IMR-90 (cell line): Measurements from ENCODE around the gene GGPS1. TPM values are rescaled to one million over a fixed set of nuclear protein-coding genes. Genes with fewer than 3 reads are reported as not detected.

ENCODE experiments used
- ATAC-seq: fragments of 200-7000 bp; cut with Tn5 transposase; 2 replicates; pipeline ENCODE4 v1.9.1; 2020; ENCODE audit warnings: low read depth, mild to moderate bottlenecking, moderate library complexity
- BruUV-seq: library from RNA; stranded (reverse); fragments of 400-500 nt; replicated peaks from 2 replicates; lab custom pipeline; 2021; lab: Mats Ljungman, UMichigan
- CTCF ChIA-PET: fragments of 300-600 bp; formaldehyde crosslinking; extraction: SDS; loops from one replicate; lab custom pipeline; 2021; ENCODE audit warnings: antibody characterized with exemption; lab: Yijun Ruan, JAX
- POLR2A ChIA-PET: fragments of 300-600 bp; sonication (Branson Sonifier 250); formaldehyde crosslinking; loops from one replicate; lab custom pipeline; 2022; ENCODE audit warnings: antibody characterized with exemption; ENCODE audit not compliant: unreplicated experiment; lab: Charles Lee
- DNase-seq: peaks from one replicate; pipeline ENCODE4 v3.0.0; 2013
- H2AFZ ChIP-seq: replicated peaks from 2 replicates; pipeline ENCODE3; 2013; ENCODE audit warnings: low read length, mild to moderate bottlenecking; ENCODE audit not compliant: poor library complexity
- H2AK5ac ChIP-seq: 2 replicates; pipeline ENCODE4 v1.6.1; 2013; ENCODE audit warnings: low read depth, low read length, inconsistent platforms
- H2AK9ac ChIP-seq: replicated peaks from 2 replicates; pipeline ENCODE3; 2013; ENCODE audit warnings: mild to moderate bottlenecking, low read depth, low read length, moderate library complexity; ENCODE audit not compliant: poor library complexity
- H2BK120ac ChIP-seq: 2 replicates; pipeline ENCODE4 v1.6.1; 2013; ENCODE audit warnings: low read depth, low read length, inconsistent platforms
- H2BK15ac ChIP-seq: 3 replicates; pipeline ENCODE4 v1.6.1; 2013; ENCODE audit warnings: low read depth, low read length, inconsistent platforms
- H2BK20ac ChIP-seq: 2 replicates; pipeline ENCODE4 v1.6.1; 2013; ENCODE audit warnings: low read depth, mild to moderate bottlenecking, inconsistent platforms, low read length, moderate library complexity
- H2BK5ac ChIP-seq: 2 replicates; pipeline ENCODE4 v1.6.1; 2013; ENCODE audit warnings: mild to moderate bottlenecking, low read depth, low read length, inconsistent platforms; ENCODE audit not compliant: poor library complexity, severe bottlenecking
- H3K14ac ChIP-seq: replicated peaks from 2 replicates; pipeline ENCODE4 v1.6.1; 2013; ENCODE audit warnings: low read depth, low read length, inconsistent platforms
- H3K18ac ChIP-seq: 2 replicates; pipeline ENCODE4 v1.6.1; 2013; ENCODE audit warnings: low read depth, low read length, control low read depth
- H3K23ac ChIP-seq: 2 replicates; pipeline ENCODE4 v1.6.1; 2013; ENCODE audit warnings: low read depth, low read length, inconsistent platforms
- H3K27ac ChIP-seq: 2 replicates; pipeline ENCODE4 v1.5.1; 2013; ENCODE audit warnings: mild to moderate bottlenecking, control low read depth, low read length; ENCODE audit not compliant: insufficient read depth
- H3K27me3 ChIP-seq: 2 replicates; pipeline ENCODE4 v1.6.1; 2013; ENCODE audit warnings: low read length; ENCODE audit not compliant: control insufficient read depth, insufficient read depth
- H3K36me3 ChIP-seq: 2 replicates; pipeline ENCODE4 v1.6.1; 2013; ENCODE audit warnings: low read length, mixed read lengths; ENCODE audit not compliant: control insufficient read depth, insufficient read depth
- H3K4ac ChIP-seq: 2 replicates; pipeline ENCODE4 v1.6.1; 2013; ENCODE audit warnings: low read depth, low read length, inconsistent platforms
- H3K4me1 ChIP-seq: 2 replicates; pipeline ENCODE4 v1.6.1; 2013; ENCODE audit warnings: low read length, mixed read lengths; ENCODE audit not compliant: control insufficient read depth, insufficient read depth
- H3K4me2 ChIP-seq: 2 replicates; pipeline ENCODE4 v1.6.1; 2013; ENCODE audit warnings: low read depth, mild to moderate bottlenecking, control low read depth, low read length, moderate library complexity
- H3K4me3 ChIP-seq: 2 replicates; pipeline ENCODE4 v1.5.1; 2013; ENCODE audit warnings: low read depth, mild to moderate bottlenecking, control low read depth, low read length, moderate library complexity; ENCODE audit not compliant: insufficient read depth
- H3K56ac ChIP-seq: 2 replicates; pipeline ENCODE4 v1.6.1; 2013; ENCODE audit warnings: low read length, inconsistent platforms; ENCODE audit not compliant: insufficient read depth; ENCODE audit errors: extremely low read depth
- H3K79me1 ChIP-seq, 2 experiments: 2 replicates each; pipeline ENCODE4 v1.6.1; 2013; ENCODE audit warnings: low read length in 2 of 2, inconsistent platforms in 1 of 2, low read depth in 1 of 2
- H3K9ac ChIP-seq: 2 replicates; pipeline ENCODE4 v1.6.1; 2013; ENCODE audit warnings: low read depth, low read length, control low read depth
- H3K9me1 ChIP-seq: 2 replicates; pipeline ENCODE4 v1.6.1; 2013; ENCODE audit warnings: low read length, inconsistent platforms; ENCODE audit not compliant: insufficient read depth
- H3K9me3 ChIP-seq: 2 replicates; pipeline ENCODE4 v1.6.1; 2013; ENCODE audit warnings: low read length; ENCODE audit not compliant: control insufficient read depth, insufficient read depth
- H4K20me1 ChIP-seq: 2 replicates; pipeline ENCODE4 v1.6.1; 2013; ENCODE audit warnings: low read length, inconsistent platforms; ENCODE audit not compliant: insufficient read depth
- H4K5ac ChIP-seq: 2 replicates; pipeline ENCODE4 v1.6.1; 2013; ENCODE audit warnings: mild to moderate bottlenecking, low read depth, low read length, control low read depth
- H4K8ac ChIP-seq, 2 experiments: 2 replicates each; pipeline ENCODE4 v1.6.1; 2013; ENCODE audit warnings: low read depth in 2 of 2, low read length in 2 of 2, control low read depth in 1 of 2, inconsistent platforms in 1 of 2
- H4K91ac ChIP-seq: 2 replicates; pipeline ENCODE4 v1.6.1; 2013; ENCODE audit warnings: low read depth, low read length, inconsistent platforms; ENCODE audit not compliant: insufficient read depth
- BHLHE40 ChIP-seq: fragments of 150-350 bp; IDR thresholded peaks from 2 replicates; pipeline ENCODE4 v1.6.1; 2016; ENCODE audit warnings: mild to moderate bottlenecking, low read depth, low read length
- CEBPB ChIP-seq: IDR thresholded peaks from 2 replicates; pipeline ENCODE4 v1.6.1; 2012; ENCODE audit warnings: low read depth, low read length, improper control_type of control experiment
- CHD1 ChIP-seq: IDR thresholded peaks from 2 replicates; pipeline ENCODE4 v1.6.1; 2012; ENCODE audit warnings: low read depth, low read length, improper control_type of control experiment
- CTCF ChIP-seq: conservative IDR thresholded peaks from 2 replicates; pipeline ENCODE4 v1.5.1; 2012; ENCODE audit warnings: mild to moderate bottlenecking, low read depth, low read length, improper control_type of control experiment
- FOS ChIP-seq: fragments of 150-350 bp; IDR thresholded peaks from 2 replicates; pipeline ENCODE4 v1.6.1; 2016; ENCODE audit warnings: low read depth, low read length
- MAFK ChIP-seq: IDR thresholded peaks from 2 replicates; pipeline ENCODE4 v1.6.1; 2012; ENCODE audit warnings: low read depth, low read length, improper control_type of control experiment
- MAZ ChIP-seq: IDR thresholded peaks from 2 replicates; pipeline ENCODE4 v1.6.1; 2012; ENCODE audit warnings: low read depth, mild to moderate bottlenecking, low read length, improper control_type of control experiment, moderate library complexity, borderline replicate concordance
- MXI1 ChIP-seq: IDR thresholded peaks from 2 replicates; pipeline ENCODE4 v1.6.1; 2012; ENCODE audit warnings: low read depth, mild to moderate bottlenecking, low read length, moderate library complexity, borderline replicate concordance
- NFE2L2 ChIP-seq: fragments of 150-350 bp; IDR thresholded peaks from 2 replicates; pipeline ENCODE4 v1.6.1; 2016; ENCODE audit warnings: low read depth, mild to moderate bottlenecking, low read length
- POLR2A ChIP-seq: IDR thresholded peaks from 2 replicates; pipeline ENCODE4 v1.6.1; 2012; ENCODE audit warnings: mild to moderate bottlenecking, low read depth, low read length
- RAD21 ChIP-seq: IDR thresholded peaks from 2 replicates; pipeline ENCODE4 v1.6.1; 2012; ENCODE audit warnings: low read length, improper control_type of control experiment
- RCOR1 ChIP-seq: IDR thresholded peaks from 2 replicates; pipeline ENCODE4 v1.6.1; 2012; ENCODE audit warnings: mild to moderate bottlenecking, low read length, improper control_type of control experiment; ENCODE audit not compliant: insufficient replicate concordance
- RFX5 ChIP-seq: IDR thresholded peaks from 2 replicates; pipeline ENCODE4 v1.8.0; 2012; ENCODE audit warnings: low read depth, mild to moderate bottlenecking, low read length, moderate library complexity
- SMC3 ChIP-seq: fragments of 150-350 bp; IDR thresholded peaks from 2 replicates; pipeline ENCODE4 v1.6.1; 2016; ENCODE audit warnings: low read depth, mild to moderate bottlenecking, antibody characterized with exemption, low read length, moderate library complexity
- USF2 ChIP-seq: fragments of 150-350 bp; IDR thresholded peaks from 2 replicates; pipeline ENCODE4 v1.6.1; 2017; ENCODE audit warnings: mild to moderate bottlenecking, antibody characterized with exemption, low read length, low read depth
- WGBS, 2 experiments: methylation state at CpG; one replicate each; pipeline versions ENCODE4 v1.1.5 to v1.1.7; 2013; ENCODE audit warnings: missing lambda C conversion rate in 2 of 2; ENCODE audit not compliant: insufficient read length in 1 of 2; ENCODE audit errors: extremely low coverage in 2 of 2; 5-methylcytosine and 5-hydroxymethylcytosine counted together
- dilution Hi-C: fragments of 300-500 bp; cut with HindIII; formaldehyde crosslinking; loops from one replicate; pipeline ENCODE4 v1.14.3; 2018; ENCODE audit warnings: low sequenced_read_pairs; ENCODE audit not compliant: unreplicated experiment
- in situ Hi-C: fragments of 300-500 bp; cut with MboI; formaldehyde crosslinking; loops from 3 replicates; pipeline ENCODE4 v1.14.3; 2019; ENCODE audit warnings: low sequenced_read_pairs, inconsistent platforms, mixed read lengths
- intact Hi-C: fragments of 100-400 bp; cut with micrococcal nuclease; formaldehyde crosslinking; loops from 2 replicates; pipeline ENCODE4 v1.10.0; 2022
- polyA plus RNA-seq, 3 experiments: library from polyadenylated mRNA; depleted of rRNA; stranded (reverse); fragments of >200 nt; gene quantifications; 2 replicates each; pipeline ENCODE4 v1.2.3, GENCODE V29; 2012; ENCODE audit warnings: low replicate concordance in 1 of 3
- total RNA-seq: library from RNA; depleted of rRNA; stranded (reverse); fragments of >200 nt; gene quantifications from 2 replicates; pipeline ENCODE4 v1.2.3, GENCODE V29; 2012
- TF ChIP-seq, protein P1 (sequence below): fragments of 150-350 bp; IDR thresholded peaks from 2 replicates; pipeline ENCODE4 v1.6.1; 2016; ENCODE audit warnings: low read depth, mild to moderate bottlenecking, low read length, moderate library complexity, borderline replicate concordance

GGPS1 gene
- total and polyA plus RNA-seq, 2 of the 4 experiments (the other 2 are of a cell fraction), result 16.4 to 21.5 TPM

DNA sequence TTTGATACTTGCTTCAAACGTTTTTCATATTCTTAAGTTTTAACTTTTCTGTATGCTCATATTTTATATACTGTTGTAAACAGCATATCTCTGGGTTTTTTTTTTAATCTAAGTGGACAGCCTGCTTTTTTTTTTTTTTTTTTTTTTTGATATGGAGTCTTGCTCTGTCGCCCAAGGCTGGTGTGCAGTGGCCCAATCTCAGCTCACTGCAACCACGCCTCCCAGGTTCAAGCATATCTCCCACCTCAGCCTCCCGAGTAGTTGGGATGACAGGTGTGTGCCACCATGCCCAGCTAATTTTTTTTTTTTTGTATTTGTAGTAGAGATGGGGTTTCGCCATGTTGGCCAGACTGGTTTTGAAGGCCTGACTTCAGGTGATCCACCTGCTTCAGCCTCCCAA lies 40.1 kb downstream of the GGPS1 start:
- Histone ChIP-seq H3K9ac (no peak overlapping the region), H4K8ac (no peak overlapping the region), H3K4me2 (peak overlapping the region; percentile 84; the same call in 1 of the 2 replicates), H3K14ac (no peak overlapping the region), H3K36me3 (peaks cover 1% of the 10 kb centered on the region; the same call in 1 of the 2 replicates), H4K5ac (no peak overlapping the region), H3K18ac (no peak overlapping the region), H2AK9ac (no peak overlapping the region), H3K9me3 (no peaks in the 10 kb centered on the region), H4K91ac (no peak overlapping the region), H3K27ac (no peak overlapping the region), H2BK5ac (no peak overlapping the region), H3K4me1 (0 out of 2 replicates have a peak, but pooled peaks cover 2% of the 10 kb centered on the region), H2AFZ (no peak overlapping the region), H3K23ac (no peak overlapping the region), H4K20me1 (no peaks in the 10 kb centered on the region), H3K9me1 (no peaks in the 10 kb centered on the region), H2BK20ac (no peak overlapping the region), H2BK15ac (no peak overlapping the region), H3K79me1 (peaks cover 24 to 31% of the 10 kb centered on the region in 2 experiments), H3K4ac (no peak overlapping the region), H3K56ac (no peak overlapping the region), H2AK5ac (no peak overlapping the region), H3K27me3 (no peaks in the 10 kb centered on the region), H2BK120ac (no peak overlapping the region), H3K4me3 (peak overlapping the region; percentile 25; the same call in 1 of the 2 replicates)
- dilution Hi-C loops, result no loop called here
- intact Hi-C loops, result no loop called here
- BruUV-seq, result no TSS peak
- in situ Hi-C loops, result no loop called here
- no peak for TF ChIP-seq FOS
- TF ChIP-seq RAD21, result no peak
- TF ChIP-seq NFE2L2, result no peak
- no peak for TF ChIP-seq MAFK
- no peak for TF ChIP-seq USF2
- no peak for TF ChIP-seq CTCF
- no peak for TF ChIP-seq POLR2A
- TF ChIP-seq, protein P1, sequence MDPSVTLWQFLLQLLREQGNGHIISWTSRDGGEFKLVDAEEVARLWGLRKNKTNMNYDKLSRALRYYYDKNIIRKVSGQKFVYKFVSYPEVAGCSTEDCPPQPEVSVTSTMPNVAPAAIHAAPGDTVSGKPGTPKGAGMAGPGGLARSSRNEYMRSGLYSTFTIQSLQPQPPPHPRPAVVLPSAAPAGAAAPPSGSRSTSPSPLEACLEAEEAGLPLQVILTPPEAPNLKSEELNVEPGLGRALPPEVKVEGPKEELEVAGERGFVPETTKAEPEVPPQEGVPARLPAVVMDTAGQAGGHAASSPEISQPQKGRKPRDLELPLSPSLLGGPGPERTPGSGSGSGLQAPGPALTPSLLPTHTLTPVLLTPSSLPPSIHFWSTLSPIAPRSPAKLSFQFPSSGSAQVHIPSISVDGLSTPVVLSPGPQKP, result no peak
- no peak for TF ChIP-seq RFX5
- TF ChIP-seq SMC3, result no peak
- TF ChIP-seq CEBPB, result no peak
- TF ChIP-seq RCOR1, result no peak
- no peak for TF ChIP-seq MAZ
- TF ChIP-seq MXI1, result no peak
- TF ChIP-seq BHLHE40, result no peak
- TF ChIP-seq CHD1, result no peak
- ChIA-PET CTCF (no interaction called here), POLR2A (no interaction called here)
- no CpG with 5 or more reads among the region's 5 CpGs for WGBS, 2 experiments
- no peak for ATAC-seq
- DNase-seq, result no peak
